GM19467 (cell line): Measurements from ENCODE around the gene YBX3.

ENCODE experiments used
- ATAC-seq: cut with Tn5 transposase; IDR thresholded peaks from one replicate; pipeline ENCODE4 v1.9.1; 2021; ENCODE audit warnings: mild to moderate bottlenecking, moderate library complexity; ENCODE audit not compliant: unreplicated experiment

Gene YBX3

GRCh38 chr12:10722502-10722904 is 620 bp downstream of the YBX3 start:
- peak; percentile 36 for ATAC-seq

GRCh38 chr12:10721651-10722501 is 1.2 kb downstream of the YBX3 start:
- peak; percentile 37 for ATAC-seq

- no peak for ATAC-seq
Measured at GRCh38 chr12:10720974-10721650, 2.0 kb downstream of the YBX3 start.

- no peak for ATAC-seq
Measured at GRCh38 chr12:10719482-10719881, 3.6 kb downstream of the YBX3 start.

- ATAC-seq: no peak
Measured at GRCh38 chr12:10718279-10718821, 4.8 kb downstream of the YBX3 start.

GRCh38 chr12:10717410-10717809 is 5.7 kb downstream of the YBX3 start:
- no peak for ATAC-seq

- no peak for ATAC-seq
Measured at GRCh38 chr12:10716704-10717315, 6.3 kb downstream of the YBX3 start.

GRCh38 chr12:10716277-10716676 is 6.8 kb downstream of the YBX3 start:
- ATAC-seq: no peak

GRCh38 chr12:10715491-10715890 is 7.6 kb downstream of the YBX3 start:
- ATAC-seq: no peak

GRCh38 chr12:10709808-10710207 is 13.3 kb downstream of the YBX3 start:
- no peak for ATAC-seq

GRCh38 chr12:10708862-10709261 is 14.3 kb downstream of the YBX3 start:
- no peak for ATAC-seq

GRCh38 chr12:10705655-10706054 is 17.5 kb downstream of the YBX3 start:
- ATAC-seq: no peak

GRCh38 chr12:10701843-10702242 is 21.3 kb downstream of the YBX3 start:
- ATAC-seq: no peak

GRCh38 chr12:10701131-10701681 is 21.9 kb downstream of the YBX3 start:
- peak; percentile 43 for ATAC-seq

- no peak for ATAC-seq
Measured at GRCh38 chr12:10700581-10700980, 22.5 kb downstream of the YBX3 start.

- no peak for ATAC-seq
Measured at GRCh38 chr12:10697862-10698261, 25.3 kb downstream of the YBX3 start.

- no peak for ATAC-seq
Measured at GRCh38 chr12:10697156-10697555, 26.0 kb downstream of the YBX3 start.

- no peak for ATAC-seq
Measured at GRCh38 chr12:10690906-10691305, 32.2 kb downstream of the YBX3 start.

GRCh38 chr12:10689146-10689545 is 34.0 kb downstream of the YBX3 start:
- ATAC-seq: no peak

GRCh38 chr12:10688042-10688441 is 35.1 kb downstream of the YBX3 start:
- no peak for ATAC-seq

GRCh38 chr12:10673659-10674384 is 49.3 kb downstream of the YBX3 start, which contains the start of gene STYK1:
STYK1 (minus strand) TSS chr12:10674052; CDS start chr12:10634618, 39,434 bp downstream.
- ATAC-seq: peak; percentile 66
